Lung microvascular endothelial cell (primary cell): ENCODE measurements around the gene UMAD1. TPM values are rescaled to one million over a fixed set of nuclear protein-coding genes. Genes with fewer than 3 reads are reported as not detected.

Experiments
- DNase-seq, 2 donors: peaks; one replicate each; pipeline versions ENCODE4 v3.0.0 to v3.0.0-alpha.2; 2010; ENCODE audit warnings: low read depth in 2 of 2
- total RNA-seq: library from RNA; depleted of rRNA; stranded (reverse); fragments of >200 nt; gene quantifications from 2 replicates; pipeline ENCODE4 v1.2.1, GENCODE V29; 2014

UMAD1 gene
- total RNA-seq, 1 donor from 2014 or later = 4.0 TPM

DNA sequence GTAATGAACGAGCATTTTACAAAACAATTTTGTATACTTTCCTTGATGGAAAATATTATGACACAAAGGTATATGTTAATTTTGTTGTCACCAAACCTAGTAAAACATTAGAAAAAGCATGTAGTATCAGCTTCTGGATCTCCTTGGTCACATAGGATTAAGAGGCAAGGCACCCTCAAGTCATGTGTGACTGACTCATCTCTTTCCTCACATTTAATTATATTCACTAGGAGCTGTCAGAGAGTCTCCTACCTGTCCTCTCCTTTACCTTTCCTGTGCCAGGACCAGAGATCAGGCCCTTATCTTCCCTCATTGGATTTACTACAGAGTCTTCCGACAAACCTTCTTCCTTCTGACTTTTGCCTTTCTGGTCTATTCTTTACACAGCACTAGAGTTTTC is 189.1 kb downstream of the UMAD1 start:
- no peak for DNase-seq

GRCh38 chr7:7830122-7830878 is 189.7 kb downstream of the UMAD1 start:
- DNase-seq = peak in 1 of 2 donors; percentile 20

DNA sequence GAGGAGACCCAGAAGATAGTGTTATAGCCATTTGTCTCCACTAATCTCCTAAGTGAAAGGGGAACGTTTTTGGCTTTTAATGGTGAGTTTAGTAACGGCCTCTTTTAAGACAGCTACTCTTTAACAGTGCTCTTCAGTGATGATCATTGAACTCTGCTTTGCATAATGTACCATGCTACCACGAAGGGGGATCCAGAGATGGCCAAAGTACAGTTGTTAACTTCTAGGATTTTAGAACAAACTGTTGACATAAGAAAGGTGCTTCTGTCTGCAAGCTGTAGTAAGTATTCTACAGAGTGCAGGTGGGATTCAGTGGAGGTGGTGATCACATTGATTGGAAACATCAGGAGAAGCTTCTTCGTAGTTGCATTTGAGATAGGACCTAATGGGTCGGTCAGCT is 192.0 kb downstream of the UMAD1 start:
- DNase-seq = no peak

DNA sequence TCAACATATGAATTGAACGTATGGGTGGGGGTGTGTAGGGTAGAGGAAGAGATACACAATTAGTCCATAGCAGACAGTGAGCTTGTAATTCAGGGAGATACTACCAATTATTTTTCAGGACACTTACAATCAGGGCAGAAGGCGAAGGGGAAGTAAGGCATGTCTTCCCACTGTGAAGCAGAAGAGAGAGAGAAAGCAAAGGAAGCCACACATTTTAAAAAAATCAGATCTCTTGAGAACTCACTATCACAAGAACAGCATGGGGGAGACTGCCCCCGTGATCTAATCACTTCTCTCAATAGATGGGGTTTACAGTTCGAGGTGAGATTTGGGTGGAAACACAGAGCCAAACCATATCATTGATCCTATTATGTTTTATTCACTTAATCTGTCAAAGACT is 194.2 kb downstream of the UMAD1 start:
- DNase-seq = no peak

DNA sequence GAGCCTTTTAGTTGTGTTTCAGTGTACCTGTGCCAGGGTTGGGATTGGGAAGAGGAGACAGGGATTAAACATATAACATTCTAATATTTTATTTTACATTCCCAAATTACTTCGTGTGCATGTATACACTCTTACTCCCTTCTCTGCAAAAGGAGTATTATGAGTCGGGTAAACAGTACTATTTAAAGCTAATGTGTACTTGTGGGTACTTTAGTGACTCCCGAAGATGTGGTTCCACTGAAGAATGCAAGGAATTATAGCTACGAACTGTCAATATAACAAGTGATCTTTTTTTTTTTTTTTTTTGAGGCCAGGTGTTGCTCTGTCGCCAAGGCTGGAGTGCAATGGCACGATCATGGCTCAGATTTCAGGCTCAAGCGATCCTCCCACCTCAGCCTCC is 200.5 kb downstream of the UMAD1 start:
- no peak for DNase-seq

DNA sequence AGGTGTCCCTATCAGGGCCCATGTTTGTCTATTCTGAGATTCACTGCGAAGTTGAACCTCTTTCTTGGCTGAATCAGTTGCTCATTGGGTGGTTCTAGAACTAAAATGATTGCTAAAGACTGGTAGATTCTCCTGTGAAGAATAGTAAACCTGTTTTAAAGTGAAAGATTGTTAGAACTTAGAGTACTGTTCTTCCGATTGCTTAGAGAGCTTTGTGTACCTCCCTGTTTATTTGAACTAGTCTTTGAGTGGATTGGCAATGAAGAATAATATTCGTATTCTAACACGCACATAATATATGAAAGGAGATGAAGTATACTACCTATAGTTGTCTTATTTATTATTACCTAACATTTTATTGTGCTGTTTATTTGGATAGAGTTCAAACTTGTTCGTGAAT is 202.7 kb downstream of the UMAD1 start:
- no peak for DNase-seq

- no peak for DNase-seq
Observed at GRCh38 chr7:7843972-7844371, 203.4 kb downstream of the UMAD1 start.

DNA sequence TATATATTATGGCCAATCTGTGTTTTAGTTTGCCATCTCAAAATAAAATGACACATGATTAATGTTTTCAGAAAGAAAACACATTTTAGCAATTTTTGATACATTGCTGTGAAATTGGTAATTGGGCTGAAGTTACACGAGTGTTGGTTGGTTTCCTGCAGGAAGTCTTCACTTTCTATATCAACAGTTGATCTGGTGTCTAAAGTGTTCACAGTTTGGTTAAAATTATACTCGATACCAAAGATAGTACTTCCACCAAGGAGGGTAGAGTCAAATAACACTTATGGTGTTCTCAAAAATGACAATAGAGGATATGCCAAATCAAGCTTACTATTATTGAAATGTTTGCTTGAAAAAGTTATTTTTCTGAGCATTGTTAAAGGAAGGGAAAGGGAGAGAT is 207.7 kb downstream of the UMAD1 start:
- DNase-seq = no peak

DNA sequence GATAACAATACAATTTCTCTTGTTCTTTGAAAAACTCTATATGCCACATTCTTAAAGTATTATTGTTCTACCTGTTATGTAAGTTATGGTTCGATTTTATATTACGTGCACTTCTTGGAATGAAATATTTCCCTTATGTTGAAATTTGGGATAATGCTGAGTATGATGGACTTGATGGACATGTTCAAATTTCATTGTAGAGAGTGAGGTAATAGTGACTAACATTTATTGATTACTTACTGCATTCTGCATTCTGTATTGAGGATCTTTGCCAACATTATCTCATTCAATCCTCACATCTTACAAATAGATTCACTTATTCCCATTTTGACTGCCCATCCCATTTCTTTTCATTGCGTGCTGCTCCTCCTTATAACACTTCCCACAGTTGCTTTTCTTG is 208.3 kb downstream of the UMAD1 start:
- no peak for DNase-seq

DNA sequence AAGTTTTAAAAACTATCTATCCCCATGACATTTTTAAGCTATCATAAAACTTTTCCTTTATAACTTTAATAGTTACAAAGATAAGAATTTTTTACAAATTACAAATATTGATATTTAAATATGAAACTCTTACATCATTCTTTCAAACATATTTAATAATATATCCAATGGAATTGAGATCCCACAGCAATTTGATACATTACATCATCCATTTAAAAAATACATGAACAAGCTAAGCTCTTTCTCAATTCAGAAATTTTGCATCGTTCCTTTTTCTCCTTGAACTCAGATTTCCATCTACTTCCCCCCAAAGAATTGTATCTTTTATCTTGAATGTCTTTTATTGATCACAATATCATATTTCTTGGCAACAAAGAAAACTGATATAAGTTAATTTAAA is 209.6 kb downstream of the UMAD1 start:
- no peak for DNase-seq

DNA sequence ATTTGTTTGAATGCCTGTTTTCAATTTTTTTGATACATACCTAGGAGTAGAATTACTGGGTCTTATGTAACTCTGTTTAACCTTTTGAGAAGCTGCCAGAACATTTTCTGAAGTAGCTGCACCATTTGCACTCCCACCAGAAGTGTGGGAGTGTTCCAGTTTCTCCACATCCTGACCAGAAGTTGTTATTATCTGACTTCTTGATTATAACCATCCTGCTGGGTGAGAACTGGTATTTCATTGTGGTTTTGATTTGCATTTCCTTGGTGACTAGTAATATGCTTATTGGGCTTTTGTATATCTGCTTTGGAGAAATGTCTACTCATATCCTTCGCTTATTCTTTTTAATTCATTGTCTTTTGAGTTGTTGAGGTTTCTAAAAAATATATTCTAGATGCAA is 210.8 kb downstream of the UMAD1 start:
- DNase-seq = no peak

- DNase-seq = peak in 1 of 2 donors; percentile 57
Observed at GRCh38 chr7:7851991-7852390, 211.4 kb downstream of the UMAD1 start.

DNA sequence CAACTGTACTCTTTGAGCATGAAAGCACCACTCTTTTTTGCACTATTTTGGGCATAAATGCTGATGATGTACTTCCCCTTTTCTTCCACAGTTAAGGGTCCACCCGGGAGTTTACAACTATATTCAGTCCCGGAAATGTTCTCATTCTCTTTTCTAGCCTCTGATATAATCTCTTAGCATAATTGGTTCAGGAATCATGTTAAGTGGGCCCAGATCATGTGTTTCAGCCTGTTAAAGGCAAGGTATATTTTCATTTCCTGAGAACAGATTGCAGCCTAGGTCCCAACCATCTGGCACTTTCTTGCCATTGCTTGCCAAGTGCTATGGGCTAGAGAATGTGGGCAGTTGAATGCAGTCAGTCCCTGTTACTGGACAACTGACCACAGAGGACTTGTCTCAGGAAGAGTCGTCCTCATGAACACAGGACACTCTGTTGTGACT is 216.6 kb downstream of the UMAD1 start:
- no peak for DNase-seq

DNA sequence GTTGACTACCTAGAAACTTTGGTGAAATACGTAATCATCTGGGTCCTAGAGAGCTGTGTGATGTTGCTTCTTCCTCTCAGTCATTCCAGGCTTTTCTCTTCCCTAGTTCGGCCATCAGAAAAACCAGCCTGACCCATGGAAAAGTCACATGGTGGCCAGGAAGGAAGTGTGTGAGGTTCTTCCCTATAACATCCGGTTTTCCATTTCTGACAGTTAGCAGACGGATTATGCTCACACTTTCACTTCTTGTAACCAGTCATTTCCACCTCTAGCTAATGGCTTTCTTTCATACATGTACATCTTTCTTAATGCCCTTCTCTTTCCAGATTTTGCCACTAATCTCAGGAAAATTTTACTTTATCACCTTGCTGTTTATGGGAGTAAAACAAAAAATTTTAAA is 218.0 kb downstream of the UMAD1 start:
- peak; percentile 79 for DNase-seq

DNA sequence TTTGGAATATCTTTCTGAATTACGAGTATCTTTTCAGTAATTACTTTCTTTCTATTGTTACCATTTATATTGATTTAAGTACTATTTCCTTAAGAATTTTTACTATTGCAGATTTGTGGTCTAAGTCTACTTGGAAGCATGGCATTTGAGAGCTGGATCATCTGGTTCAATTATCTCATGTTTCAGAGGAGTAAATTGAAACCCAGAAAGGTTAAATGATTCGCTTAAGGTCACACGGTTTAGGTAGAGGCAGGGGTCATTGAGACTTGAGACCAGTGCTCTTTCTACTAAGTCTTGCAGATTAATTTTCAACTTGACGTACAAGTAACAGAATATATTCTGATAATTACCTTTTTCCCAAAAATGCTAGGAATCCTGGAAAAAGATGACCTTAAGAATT is 218.9 kb downstream of the UMAD1 start:
- DNase-seq = no peak

DNA sequence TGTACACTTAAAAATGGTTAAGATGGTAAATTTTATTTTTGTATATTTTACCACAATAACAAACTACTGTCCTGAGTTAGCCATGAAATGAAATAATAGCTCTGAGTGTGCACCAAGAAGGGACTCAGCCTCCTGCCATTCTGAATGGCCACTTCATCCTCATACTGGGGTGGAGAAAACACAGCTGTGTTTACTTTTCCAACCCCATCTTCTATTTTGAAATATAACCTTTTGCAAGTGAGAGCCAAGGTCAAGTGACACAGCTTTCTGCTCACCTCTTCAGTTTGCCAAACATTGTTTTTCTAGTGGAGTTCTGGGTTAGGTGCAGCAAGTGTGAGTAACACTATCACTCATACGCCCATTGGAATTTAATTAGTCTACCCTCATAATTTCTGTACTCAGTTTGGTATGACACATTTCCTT is 220.7 kb downstream of the UMAD1 start:
- peak; percentile 68 to 91 for DNase-seq

- no peak for DNase-seq
Observed at GRCh38 chr7:7862393-7862792, 221.8 kb downstream of the UMAD1 start.

DNA sequence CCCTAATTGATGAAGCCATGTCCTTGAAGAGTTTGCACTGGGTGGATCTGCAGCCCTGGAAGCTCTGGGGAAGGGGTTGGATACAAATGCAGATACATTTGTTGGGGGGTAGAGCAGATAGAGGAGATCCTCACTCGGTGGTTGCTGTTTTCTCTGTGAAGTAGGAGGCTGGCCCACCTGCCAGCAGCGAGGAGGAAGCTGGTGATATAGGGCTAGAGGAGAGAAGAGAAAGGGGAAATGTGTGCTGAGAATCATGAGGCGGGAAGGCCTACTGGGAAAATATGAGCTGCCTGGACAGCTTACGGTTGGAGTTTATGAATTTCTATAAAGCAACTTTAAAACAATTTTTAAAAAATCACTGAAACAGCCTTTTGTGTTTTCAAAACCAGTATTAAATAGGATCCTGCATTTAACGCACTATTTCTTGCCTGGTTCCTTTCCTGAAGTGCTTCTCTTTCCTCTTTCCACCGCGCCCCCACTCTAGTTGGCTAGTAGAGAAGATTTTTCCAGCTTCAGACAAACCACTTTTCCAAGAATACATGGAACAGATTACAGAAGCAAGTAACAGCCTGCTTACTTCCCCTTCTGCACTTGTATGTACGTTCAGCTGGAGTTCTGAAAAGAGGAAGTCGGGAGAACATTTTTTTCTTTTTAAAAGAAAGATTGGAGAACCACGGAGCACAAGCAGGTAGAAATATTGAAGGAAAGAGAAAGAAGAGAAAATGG is 227.5 kb downstream of the UMAD1 start:
- DNase-seq = no peak

DNA sequence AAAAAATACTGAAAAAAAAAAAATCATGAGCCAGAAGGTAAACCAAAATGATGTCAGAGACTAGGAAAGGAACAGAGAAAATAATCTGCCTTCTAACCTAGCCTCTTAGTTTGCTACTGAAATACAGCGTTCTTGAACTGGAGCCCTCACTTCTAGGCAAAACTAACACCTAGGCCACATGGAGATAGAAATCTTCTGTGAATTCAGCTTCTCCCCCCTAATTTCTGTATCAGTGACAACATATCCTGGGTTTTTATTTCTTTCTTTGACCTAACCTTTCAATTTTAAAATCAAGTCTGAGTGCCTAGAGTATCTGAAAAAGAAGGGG is 228.0 kb downstream of the UMAD1 start:
- no peak for DNase-seq

GRCh38 chr7:7869036-7869435 is 228.5 kb downstream of the UMAD1 start:
- DNase-seq = no peak

- no peak for DNase-seq
Observed at GRCh38 chr7:7869651-7870050, 229.1 kb downstream of the UMAD1 start.

- DNase-seq = no peak
Observed at GRCh38 chr7:7870555-7870954, 230.0 kb downstream of the UMAD1 start.

- no peak for DNase-seq
Observed at GRCh38 chr7:7876419-7876818, 235.9 kb downstream of the UMAD1 start.
